Measurements from ENCODE around the gene ATF7IP2.

DNA sequence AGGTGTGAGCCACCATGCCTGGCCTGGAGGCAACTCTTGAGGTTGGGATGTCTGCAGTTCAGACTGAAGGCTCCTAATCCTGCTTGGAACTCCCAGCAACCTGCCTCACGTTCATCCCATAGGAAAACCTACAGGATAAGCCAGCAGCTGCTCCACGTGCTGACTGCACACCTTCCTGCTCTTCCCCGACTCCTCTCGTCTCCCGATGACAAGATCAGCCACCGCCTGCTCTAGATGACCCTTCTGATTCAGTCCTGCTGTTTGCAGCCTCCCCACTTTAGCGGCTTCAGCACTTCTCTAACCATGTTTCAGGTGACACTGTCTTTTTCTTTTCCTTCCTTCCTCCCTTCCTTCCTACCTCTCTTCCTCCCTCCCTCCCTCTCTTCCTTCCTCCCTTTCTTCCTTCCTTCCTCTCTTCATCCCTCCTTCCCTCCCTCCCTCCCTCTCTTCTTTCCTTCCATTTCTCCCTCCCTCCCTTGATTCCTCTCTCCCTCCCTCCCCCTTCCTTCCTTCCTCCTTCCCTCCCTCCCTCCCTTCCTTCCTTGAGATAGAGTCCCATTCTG lies 132.7 kb downstream of the ATF7IP2 start:
- TF ChIP-seq, protein P1, sequence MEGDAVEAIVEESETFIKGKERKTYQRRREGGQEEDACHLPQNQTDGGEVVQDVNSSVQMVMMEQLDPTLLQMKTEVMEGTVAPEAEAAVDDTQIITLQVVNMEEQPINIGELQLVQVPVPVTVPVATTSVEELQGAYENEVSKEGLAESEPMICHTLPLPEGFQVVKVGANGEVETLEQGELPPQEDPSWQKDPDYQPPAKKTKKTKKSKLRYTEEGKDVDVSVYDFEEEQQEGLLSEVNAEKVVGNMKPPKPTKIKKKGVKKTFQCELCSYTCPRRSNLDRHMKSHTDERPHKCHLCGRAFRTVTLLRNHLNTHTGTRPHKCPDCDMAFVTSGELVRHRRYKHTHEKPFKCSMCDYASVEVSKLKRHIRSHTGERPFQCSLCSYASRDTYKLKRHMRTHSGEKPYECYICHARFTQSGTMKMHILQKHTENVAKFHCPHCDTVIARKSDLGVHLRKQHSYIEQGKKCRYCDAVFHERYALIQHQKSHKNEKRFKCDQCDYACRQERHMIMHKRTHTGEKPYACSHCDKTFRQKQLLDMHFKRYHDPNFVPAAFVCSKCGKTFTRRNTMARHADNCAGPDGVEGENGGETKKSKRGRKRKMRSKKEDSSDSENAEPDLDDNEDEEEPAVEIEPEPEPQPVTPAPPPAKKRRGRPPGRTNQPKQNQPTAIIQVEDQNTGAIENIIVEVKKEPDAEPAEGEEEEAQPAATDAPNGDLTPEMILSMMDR (conservative IDR thresholded peaks at IDR 0.05 in 1 of 2, IDR thresholded peaks at IDR 0.05 in 1 of 2; ENCODE audit: extremely low read depth in 1 of 2, insufficient read depth in 1 of 2, low read depth in 1 of 2, low read length in 2 of 2): no peak
- TF ChIP-seq EZH2 (IDR thresholded peaks at IDR 0.05; ENCODE audit: borderline replicate concordance, low read length): no peak
